Measurements from ENCODE around the gene OSBPL6. TPM values are rescaled to one million over a fixed set of nuclear protein-coding genes. Genes with fewer than 3 reads are reported as not detected.

The OSBPL6 gene
- total and polyA plus RNA-seq, 9 of the 15 experiments (the other 6 are each of a cell fraction or from before 2014, with no cell fraction given) = 3.4 to 12.7 (median 9.3) TPM

DNA sequence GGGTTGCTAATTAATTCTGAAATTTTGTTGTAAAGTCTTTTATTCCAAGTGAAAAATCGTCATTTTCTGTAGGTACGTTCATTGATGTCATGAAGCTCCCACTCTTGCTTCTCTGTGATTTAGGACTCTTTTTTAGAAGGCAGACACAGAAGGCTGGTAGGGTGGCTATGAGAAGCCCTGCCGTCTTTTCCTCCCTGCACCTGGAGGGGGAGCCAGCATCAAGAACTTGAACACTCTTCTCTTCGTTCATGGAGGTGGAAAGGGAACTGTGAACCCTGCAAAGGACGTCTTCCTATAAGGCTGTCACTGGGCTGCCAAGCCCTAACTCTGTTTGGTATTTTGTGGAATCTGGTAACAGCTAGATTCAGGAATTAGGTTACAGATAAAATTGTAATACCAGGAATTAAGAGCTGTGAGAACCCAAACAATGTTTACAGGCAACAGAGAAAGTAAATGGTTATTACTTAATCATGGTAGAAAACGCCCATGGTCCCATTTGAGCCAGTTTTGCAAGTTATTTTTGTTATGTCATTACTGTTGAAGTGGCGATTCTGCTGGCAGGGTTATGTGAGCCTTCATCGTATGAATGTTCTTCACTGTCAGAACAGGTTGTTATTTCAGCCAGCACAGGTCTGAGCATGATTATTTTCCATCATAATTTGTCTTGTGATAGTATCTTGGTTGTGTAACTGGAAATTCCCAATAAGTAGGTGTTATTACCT, 112.2 kb downstream of the OSBPL6 start (continued):
- TF ChIP-seq, protein P1, sequence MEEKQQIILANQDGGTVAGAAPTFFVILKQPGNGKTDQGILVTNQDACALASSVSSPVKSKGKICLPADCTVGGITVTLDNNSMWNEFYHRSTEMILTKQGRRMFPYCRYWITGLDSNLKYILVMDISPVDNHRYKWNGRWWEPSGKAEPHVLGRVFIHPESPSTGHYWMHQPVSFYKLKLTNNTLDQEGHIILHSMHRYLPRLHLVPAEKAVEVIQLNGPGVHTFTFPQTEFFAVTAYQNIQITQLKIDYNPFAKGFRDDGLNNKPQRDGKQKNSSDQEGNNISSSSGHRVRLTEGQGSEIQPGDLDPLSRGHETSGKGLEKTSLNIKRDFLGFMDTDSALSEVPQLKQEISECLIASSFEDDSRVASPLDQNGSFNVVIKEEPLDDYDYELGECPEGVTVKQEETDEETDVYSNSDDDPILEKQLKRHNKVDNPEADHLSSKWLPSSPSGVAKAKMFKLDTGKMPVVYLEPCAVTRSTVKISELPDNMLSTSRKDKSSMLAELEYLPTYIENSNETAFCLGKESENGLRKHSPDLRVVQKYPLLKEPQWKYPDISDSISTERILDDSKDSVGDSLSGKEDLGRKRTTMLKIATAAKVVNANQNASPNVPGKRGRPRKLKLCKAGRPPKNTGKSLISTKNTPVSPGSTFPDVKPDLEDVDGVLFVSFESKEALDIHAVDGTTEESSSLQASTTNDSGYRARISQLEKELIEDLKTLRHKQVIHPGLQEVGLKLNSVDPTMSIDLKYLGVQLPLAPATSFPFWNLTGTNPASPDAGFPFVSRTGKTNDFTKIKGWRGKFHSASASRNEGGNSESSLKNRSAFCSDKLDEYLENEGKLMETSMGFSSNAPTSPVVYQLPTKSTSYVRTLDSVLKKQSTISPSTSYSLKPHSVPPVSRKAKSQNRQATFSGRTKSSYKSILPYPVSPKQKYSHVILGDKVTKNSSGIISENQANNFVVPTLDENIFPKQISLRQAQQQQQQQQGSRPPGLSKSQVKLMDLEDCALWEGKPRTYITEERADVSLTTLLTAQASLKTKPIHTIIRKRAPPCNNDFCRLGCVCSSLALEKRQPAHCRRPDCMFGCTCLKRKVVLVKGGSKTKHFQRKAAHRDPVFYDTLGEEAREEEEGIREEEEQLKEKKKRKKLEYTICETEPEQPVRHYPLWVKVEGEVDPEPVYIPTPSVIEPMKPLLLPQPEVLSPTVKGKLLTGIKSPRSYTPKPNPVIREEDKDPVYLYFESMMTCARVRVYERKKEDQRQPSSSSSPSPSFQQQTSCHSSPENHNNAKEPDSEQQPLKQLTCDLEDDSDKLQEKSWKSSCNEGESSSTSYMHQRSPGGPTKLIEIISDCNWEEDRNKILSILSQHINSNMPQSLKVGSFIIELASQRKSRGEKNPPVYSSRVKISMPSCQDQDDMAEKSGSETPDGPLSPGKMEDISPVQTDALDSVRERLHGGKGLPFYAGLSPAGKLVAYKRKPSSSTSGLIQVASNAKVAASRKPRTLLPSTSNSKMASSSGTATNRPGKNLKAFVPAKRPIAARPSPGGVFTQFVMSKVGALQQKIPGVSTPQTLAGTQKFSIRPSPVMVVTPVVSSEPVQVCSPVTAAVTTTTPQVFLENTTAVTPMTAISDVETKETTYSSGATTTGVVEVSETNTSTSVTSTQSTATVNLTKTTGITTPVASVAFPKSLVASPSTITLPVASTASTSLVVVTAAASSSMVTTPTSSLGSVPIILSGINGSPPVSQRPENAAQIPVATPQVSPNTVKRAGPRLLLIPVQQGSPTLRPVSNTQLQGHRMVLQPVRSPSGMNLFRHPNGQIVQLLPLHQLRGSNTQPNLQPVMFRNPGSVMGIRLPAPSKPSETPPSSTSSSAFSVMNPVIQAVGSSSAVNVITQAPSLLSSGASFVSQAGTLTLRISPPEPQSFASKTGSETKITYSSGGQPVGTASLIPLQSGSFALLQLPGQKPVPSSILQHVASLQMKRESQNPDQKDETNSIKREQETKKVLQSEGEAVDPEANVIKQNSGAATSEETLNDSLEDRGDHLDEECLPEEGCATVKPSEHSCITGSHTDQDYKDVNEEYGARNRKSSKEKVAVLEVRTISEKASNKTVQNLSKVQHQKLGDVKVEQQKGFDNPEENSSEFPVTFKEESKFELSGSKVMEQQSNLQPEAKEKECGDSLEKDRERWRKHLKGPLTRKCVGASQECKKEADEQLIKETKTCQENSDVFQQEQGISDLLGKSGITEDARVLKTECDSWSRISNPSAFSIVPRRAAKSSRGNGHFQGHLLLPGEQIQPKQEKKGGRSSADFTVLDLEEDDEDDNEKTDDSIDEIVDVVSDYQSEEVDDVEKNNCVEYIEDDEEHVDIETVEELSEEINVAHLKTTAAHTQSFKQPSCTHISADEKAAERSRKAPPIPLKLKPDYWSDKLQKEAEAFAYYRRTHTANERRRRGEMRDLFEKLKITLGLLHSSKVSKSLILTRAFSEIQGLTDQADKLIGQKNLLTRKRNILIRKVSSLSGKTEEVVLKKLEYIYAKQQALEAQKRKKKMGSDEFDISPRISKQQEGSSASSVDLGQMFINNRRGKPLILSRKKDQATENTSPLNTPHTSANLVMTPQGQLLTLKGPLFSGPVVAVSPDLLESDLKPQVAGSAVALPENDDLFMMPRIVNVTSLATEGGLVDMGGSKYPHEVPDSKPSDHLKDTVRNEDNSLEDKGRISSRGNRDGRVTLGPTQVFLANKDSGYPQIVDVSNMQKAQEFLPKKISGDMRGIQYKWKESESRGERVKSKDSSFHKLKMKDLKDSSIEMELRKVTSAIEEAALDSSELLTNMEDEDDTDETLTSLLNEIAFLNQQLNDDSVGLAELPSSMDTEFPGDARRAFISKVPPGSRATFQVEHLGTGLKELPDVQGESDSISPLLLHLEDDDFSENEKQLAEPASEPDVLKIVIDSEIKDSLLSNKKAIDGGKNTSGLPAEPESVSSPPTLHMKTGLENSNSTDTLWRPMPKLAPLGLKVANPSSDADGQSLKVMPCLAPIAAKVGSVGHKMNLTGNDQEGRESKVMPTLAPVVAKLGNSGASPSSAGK (IDR thresholded peaks at IDR 0.05) = no peak
- TF ChIP-seq GTF2E2 (tag; IDR thresholded peaks at IDR 0.05) (no peak), HDAC8 (tag; IDR thresholded peaks at IDR 0.05) (no peak), HIVEP1 (CRISPR knock-in tag; IDR thresholded peaks at IDR 0.05) (no peak), HDAC2 (IDR thresholded peaks at IDR 0.05) (no peak), FOXO4 (CRISPR knock-in tag; IDR thresholded peaks at IDR 0.05) (no peak), ZBED1 (IDR thresholded peaks at IDR 0.05) (no peak), ZFP36 (IDR thresholded peaks at IDR 0.05; ENCODE audit: low read depth, low read length, partially characterized antibody) (no peak)
- TF ChIP-seq, protein P2, sequence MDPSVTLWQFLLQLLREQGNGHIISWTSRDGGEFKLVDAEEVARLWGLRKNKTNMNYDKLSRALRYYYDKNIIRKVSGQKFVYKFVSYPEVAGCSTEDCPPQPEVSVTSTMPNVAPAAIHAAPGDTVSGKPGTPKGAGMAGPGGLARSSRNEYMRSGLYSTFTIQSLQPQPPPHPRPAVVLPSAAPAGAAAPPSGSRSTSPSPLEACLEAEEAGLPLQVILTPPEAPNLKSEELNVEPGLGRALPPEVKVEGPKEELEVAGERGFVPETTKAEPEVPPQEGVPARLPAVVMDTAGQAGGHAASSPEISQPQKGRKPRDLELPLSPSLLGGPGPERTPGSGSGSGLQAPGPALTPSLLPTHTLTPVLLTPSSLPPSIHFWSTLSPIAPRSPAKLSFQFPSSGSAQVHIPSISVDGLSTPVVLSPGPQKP (CRISPR knock-in tag; IDR thresholded peaks at IDR 0.05) = no peak
- TF ChIP-seq, protein P3, sequence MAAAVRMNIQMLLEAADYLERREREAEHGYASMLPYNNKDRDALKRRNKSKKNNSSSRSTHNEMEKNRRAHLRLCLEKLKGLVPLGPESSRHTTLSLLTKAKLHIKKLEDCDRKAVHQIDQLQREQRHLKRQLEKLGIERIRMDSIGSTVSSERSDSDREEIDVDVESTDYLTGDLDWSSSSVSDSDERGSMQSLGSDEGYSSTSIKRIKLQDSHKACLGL (CRISPR knock-in tag; IDR thresholded peaks at IDR 0.05; ENCODE audit: borderline replicate concordance, poor library complexity, severe bottlenecking) = no peak
- TF ChIP-seq, protein P4, sequence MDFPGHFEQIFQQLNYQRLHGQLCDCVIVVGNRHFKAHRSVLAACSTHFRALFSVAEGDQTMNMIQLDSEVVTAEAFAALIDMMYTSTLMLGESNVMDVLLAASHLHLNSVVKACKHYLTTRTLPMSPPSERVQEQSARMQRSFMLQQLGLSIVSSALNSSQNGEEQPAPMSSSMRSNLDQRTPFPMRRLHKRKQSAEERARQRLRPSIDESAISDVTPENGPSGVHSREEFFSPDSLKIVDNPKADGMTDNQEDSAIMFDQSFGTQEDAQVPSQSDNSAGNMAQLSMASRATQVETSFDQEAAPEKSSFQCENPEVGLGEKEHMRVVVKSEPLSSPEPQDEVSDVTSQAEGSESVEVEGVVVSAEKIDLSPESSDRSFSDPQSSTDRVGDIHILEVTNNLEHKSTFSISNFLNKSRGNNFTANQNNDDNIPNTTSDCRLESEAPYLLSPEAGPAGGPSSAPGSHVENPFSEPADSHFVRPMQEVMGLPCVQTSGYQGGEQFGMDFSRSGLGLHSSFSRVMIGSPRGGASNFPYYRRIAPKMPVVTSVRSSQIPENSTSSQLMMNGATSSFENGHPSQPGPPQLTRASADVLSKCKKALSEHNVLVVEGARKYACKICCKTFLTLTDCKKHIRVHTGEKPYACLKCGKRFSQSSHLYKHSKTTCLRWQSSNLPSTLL (IDR thresholded peaks at IDR 0.05) = no peak
